Endothelial cell of hepatic sinusoid (primary cell): Measurements from ENCODE around the gene ZBTB43.
"Not testable (repeated sequence)": the region's sequence is repeated elsewhere in the genome, so short reads cannot be mapped to it uniquely, and the experiment has no call there.

ENCODE experiments used
- in situ Hi-C: cut with HindIII; loops from 2 replicates; pipeline ENCODE4 v1.10.0; 2017; ENCODE audit warnings: low sequenced_read_pairs

Gene ZBTB43

DNA sequence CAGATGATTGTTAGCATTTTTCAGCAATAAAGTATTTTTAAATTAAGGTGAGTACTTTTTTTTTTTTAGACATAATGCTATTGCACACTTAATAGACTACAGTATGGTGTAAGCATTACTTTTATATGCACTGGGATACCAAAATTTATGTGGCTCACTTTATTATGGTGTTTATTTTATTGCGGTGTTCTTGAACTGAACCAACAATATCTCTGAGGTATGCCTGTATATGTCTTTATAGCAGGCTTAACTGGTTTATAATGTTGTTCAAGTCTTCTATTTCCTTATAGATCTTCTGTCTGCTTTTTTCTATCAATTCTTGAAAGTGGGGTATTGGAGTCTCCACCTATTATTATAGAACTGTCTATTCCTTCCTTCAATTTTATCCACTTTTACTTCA, 18.0 kb downstream of the ZBTB43 start:
- in situ Hi-C loops, result no loop called here

DNA sequence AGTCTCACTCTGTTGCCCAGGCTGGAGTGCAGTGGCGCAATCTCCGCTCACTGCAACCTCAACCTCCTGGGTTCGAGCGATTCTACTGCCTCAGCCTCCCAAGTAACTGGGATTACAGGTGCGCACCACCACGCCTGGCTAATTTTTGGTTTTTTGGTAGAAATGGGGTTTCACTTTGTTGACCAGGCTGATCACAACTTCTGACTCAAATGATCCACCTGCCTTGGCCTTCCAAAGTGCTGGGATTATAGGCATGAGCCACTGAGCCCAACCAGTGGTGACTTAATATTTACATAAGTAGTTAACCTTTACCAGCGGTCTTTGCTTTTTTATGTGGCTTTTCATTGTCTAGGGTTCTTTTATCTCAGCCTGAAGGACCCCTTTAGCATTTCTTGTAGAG, 19.2 kb downstream of the ZBTB43 start:
- in situ Hi-C loops, result not testable (repeated sequence)

DNA sequence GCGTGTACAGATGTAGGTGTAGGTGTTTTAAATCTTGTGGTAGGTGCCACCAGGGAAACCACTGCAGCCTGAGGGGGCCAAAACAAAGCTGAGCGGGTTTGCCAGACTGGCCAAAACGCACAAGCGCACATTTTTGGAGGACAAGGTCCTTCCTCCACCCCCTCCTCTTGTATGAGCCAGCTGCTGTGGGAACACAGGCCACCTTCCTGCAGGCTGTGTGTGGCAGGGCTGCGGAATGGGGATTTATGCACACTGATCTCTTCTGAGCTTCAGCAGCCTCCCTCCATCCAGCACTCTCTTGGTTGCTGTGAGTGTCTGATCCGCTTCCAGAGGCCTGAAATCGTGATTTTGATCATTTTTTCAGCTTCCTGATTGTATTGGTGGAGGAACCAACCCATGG, 22.4 kb downstream of the ZBTB43 start:
- in situ Hi-C loops, result no loop called here

DNA sequence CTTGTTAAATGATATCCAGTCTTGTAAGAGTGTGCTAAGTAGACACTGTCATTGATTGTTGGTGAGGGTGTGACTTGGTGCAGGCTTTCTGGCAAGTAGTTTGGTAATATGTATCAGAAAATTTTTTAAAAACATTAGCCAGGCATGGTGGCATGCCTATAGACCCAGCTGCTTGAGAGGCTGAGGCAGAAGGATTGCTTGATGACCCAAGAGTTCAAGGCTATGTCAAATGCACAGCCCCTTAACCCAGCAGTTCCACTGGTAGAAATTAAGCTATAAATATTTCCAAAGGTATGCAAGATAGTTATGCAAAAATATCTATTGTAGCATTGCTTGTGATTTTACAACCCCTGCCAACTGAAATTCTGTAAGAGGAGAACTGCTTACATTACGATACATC, 24.2 kb downstream of the ZBTB43 start:
- in situ Hi-C loops, result no loop called here

DNA sequence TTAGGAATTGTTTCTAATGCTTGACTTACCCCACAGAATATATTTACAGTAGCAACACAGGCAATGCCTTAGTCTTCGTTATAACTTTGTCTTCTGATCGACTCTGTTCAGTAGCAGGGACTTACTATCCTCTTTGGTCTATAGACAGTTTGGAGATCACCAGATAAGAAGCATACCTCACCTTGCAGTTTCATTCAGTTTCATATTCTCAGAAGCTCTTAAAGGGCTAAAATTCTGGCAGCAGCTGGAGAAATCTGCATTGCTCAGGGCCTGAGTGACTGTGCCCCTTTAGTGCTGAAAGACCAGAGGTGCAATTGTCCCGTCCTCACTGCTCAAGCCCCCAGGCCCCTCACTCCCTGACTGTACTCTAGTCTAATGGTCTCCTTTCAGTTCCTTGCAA, 26.0 kb downstream of the ZBTB43 start:
- in situ Hi-C loops, result no loop called here

DNA sequence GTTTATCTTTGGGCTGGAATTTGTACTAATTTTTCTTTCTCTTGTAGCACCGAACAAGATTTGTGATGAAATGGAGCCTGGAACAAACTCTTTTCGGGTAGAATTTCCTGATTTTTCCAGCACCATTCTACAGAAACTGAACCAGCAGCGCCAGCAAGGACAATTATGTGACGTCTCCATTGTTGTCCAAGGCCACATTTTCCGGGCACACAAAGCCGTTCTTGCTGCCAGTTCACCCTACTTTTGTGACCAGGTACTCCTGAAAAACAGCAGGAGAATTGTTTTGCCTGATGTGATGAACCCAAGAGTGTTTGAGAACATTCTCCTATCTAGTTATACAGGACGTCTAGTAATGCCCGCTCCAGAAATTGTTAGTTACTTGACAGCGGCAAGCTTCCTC, 27.6 kb downstream of the ZBTB43 start:
- in situ Hi-C loops, result no loop called here

DNA sequence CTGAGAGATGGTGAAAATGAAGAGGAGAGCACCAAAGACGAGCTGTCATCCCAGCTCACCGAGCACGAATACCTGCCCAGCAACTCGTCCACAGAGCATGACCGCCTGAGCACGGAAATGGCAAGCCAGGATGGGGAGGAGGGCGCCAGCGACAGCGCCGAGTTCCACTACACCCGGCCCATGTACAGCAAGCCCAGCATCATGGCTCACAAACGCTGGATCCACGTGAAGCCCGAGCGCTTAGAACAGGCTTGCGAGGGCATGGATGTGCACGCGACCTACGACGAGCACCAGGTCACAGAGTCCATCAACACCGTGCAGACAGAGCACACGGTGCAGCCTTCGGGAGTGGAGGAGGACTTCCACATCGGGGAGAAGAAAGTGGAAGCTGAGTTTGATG, 28.2 kb downstream of the ZBTB43 start:
- in situ Hi-C loops, result no loop called here

DNA sequence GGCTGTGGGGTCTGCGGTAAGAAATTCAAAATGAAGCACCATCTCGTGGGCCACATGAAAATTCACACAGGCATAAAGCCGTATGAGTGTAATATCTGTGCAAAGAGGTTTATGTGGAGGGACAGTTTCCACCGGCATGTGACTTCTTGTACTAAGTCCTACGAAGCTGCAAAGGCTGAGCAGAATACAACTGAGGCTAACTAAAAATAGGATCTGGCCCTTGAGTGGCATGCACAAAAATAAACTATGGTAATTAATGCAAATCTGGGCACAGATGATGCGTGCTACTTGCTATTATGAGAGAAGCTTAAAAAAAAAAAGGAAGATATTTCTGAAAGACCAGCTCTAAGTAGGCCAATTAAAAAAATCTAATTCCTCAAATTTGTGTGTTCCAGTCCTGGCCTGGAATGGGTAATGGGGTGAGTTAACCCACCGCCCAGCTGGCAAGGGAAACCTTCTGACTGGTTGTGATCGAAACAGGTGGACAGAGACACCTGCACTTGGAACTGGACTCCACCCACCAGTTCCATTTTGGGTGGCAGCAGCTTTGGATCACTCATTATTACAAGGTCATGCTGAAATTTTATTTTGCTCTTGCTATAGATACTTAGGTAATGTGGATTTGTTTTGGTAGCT, 29.0 kb downstream of the ZBTB43 start:
- in situ Hi-C loops, result no loop called here

DNA sequence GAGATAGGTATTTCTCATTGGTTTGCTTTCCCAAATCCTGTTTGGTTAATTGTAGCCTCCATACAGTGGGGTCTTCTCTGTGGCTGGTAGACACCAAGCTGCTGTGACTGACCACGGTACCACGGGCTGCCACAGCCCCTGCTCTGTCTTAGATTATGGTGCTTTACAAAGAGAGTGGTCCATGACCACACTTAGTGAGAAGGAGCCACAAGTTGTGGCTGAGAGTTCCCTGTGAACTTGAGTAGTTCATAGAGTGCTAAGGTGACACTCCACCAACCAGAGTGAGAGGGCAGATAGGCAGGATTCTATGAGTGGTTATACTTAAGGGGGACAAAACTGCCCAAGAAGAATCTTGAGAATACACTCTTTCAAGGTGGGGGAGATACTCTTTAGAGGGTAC, 29.8 kb downstream of the ZBTB43 start:
- in situ Hi-C loops, result no loop called here

DNA sequence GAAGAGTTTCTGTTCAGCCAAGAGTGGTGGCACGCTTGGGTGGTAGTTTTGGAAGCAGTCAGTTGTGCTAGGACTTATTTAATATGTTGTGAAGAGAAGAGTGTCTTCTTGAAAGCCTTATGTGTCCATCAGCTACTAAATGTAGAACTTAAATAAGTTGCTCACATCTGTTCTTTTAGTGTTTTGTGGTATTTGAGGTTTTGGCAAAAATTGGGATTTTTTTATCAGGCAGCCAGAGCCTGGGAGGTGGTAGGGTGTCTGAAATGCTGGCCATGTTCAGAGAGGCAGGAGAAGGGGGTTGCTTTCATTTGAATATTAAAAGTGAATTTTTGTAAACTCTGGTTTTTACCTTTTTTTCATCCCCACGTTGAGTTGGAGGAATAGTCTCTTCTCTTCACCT, 31.4 kb downstream of the ZBTB43 start:
- in situ Hi-C loops, result no loop called here

DNA sequence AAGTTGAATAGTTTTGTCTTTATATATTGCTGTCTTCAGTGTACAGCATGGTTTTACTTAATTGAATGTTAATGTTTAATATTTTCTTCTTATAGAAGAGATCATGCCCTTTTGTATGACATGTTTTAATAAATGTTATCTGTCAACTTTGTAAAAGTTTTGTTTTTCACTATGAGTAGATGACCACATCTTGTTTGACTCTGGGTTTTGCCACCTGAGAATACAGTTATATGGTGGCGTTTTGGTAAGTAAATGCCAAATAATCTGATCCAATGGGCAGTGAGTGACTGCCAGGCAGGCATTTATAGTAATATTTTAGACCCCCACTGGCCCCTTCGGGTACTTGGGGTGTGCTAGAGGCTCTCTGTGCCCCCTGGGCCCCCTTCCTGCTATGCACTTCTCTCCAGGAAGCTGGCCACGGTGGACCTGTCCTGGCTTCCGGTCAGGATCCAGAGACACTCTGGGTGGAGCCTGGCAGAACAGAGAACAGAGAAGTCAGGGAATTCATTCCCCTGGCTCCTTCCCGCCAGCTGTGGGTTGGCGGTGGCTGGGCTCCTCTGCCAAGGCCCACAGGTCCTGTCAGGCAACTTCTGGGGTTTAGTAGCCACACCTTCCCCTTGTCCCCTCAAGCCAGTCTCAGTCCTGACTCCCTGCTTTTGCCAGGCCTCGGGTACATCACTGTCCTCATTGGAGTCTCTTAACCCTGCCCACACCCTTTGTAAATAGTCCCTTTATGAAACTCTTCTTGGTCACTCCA, 33.4 kb downstream of the ZBTB43 start:
- in situ Hi-C loops, result no loop called here

DNA sequence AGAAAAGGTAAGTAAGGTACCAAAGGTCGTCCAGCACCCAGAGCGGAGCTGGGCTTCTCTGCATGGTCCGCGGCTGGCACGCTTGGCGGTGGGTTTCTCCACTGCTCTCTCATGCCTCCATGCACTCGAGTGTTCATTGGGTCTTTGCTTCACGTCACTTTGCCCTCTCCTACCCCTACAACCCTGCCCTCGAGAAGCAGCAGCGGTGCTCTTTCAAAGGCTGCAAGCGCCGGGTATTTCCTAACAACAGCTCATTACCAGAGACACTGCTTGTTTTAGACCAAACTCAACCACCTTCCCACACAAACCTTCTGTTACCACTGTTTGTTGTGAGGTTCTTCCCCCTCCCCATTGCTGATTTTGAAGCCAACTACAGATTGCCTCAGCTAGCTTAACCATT, 34.1 kb downstream of the ZBTB43 start:
- in situ Hi-C loops, result no loop called here

DNA sequence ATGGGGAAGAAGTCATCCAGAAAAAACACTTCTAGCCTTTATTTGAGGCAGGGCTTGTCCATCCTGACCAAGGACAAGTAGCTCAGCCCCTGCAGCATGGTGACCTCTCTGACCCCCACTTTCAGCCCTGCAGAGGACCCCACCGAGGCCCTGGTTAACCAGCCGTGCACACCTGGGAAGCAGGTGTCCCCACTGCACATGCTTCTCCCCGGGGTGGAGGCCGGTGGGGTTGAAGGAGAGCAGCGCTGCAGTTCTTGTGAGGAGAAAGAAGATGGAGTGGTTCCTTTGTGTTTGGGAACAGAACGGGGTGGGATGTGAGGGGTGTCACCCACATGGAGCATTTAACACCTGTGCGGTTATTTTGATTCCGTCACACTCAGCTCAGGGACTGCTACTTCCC, 34.5 kb downstream of the ZBTB43 start:
- in situ Hi-C loops, result no loop called here

DNA sequence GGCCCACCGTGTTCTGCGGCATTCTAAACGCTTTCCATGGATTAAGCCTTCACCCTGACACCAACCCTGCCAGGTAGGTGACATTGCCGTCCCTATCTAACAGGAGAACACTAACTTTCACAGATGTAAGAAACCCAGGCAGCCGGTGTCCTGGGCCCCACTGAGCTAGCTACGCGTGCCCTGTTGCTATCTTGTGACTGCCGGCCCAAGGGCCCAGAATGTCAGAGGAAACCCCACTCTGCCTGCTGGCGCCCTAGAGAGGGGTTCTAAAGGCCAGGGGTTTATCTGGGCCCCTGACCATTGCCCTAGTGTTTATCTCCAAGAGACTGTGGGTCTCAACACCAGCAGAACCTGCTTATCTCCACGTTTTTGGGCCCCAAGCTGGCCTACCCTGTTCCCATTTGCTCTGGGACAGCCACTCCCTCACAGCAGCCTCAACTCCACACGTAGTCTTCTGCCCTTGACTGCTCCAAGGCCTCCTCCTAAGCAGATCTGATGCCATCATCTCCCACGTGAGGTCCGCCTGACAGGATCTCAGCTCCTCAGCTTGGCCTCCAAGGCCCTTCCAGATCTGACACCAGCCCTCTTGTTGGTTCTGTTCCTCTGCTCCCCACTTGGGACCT, 37.5 kb downstream of the ZBTB43 start:
- in situ Hi-C loops, result no loop called here

DNA sequence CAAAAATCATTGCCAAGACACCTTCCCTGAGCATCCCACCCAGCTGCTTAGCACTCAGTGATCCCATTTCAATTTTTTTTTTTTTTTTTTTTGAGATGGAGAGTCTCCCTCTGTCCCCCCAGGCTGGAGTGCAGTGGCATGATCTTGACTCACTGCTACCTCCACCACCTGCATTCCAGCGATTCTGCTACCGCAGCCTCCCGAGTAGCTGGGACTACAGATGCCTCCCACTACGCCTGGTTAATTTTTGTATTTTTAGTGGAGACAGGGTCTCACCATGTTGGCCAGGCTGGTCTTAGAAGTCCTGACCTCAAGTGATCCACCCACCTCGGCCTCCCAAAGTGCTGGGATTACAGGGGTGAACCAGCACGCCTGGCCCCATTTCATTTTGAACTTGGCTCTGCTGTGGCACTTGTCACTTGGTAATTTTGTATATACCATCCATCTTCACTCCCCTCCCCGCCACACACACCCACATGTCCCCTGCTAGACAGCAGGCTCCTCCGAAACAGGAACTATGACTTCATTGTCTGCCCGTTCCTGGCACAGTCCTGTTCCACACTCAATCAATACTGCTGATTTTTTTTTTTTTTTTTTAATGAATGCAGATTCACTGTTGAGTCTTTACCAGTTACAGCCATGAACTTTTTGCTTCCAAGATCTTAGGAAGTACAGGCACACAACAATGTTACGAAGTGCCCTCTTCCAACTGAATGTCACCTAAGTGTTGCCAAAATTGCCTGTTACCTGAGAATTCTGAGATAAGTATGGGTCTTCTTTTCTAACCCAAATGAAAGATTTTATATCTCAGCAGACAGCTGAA, 38.3 kb downstream of the ZBTB43 start:
- in situ Hi-C loops, result no loop called here

DNA sequence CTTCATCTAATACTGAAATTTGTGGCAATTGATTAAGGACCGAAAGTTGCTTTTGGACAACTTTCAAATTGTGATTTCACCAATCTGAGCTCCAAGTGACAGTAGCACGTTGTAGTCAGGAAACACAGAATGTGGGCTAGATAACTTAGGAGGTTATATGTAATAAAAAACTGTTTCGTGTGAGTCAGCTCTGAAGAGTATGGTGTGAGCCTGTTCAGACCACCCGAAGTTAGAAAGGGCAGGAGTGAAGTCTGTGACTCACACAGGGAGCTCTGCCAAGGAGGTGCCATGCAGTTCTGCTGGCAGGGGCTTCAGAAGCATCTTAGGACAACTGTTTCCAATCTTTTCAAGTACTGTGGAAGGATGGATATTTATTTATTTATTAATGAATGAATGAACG, 39.2 kb downstream of the ZBTB43 start:
- in situ Hi-C loops, result no loop called here

DNA sequence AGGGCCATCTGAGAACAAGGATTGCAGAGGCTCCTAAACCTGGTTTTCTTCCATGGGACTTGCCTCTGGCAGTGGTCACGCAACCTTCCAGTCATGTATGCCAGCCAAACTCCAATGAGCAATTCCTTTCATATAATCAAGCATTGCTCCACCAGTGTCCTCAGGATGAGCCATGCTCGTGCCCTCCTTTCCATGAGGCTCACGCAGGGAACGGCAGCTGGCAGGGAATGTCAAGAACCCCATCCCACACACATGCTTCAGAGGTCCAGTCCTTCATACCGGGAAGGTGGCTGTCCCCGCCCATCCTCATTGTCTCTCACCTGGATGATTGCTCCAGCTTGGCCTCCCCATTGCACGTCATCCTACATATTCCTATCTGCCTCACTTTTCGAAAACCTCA, 42.2 kb downstream of the ZBTB43 start:
- in situ Hi-C loops, result no loop called here

DNA sequence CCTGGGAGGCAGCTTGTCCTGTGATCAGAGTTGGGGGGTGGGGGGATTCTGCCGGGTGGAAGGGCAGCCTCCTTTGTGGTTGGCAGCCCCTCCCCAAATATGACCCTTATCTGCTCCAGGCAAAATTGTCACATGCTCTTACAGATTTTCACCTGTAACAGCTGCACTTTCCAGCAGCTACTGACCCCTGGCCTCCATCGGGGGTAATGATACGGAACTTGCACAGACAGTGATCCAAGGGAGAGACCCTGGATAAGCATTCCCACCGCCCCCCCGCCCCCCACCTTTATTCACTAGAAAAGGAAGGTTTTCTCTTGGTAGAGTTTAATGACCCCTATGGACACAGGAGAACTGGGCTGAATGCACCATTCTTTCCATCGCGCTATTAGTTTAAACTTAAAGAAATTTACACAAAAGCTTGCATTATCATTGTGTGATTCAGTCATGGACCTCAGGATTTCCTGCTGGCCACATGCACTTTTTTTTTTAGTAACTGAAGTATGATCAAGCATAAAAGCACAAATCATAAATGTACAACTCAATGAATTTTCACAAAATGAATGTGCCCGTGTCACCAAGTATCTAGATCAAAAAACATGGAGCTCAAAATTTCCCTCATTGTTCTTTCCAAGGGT, 44.9 kb downstream of the ZBTB43 start:
- in situ Hi-C loops, result no loop called here

DNA sequence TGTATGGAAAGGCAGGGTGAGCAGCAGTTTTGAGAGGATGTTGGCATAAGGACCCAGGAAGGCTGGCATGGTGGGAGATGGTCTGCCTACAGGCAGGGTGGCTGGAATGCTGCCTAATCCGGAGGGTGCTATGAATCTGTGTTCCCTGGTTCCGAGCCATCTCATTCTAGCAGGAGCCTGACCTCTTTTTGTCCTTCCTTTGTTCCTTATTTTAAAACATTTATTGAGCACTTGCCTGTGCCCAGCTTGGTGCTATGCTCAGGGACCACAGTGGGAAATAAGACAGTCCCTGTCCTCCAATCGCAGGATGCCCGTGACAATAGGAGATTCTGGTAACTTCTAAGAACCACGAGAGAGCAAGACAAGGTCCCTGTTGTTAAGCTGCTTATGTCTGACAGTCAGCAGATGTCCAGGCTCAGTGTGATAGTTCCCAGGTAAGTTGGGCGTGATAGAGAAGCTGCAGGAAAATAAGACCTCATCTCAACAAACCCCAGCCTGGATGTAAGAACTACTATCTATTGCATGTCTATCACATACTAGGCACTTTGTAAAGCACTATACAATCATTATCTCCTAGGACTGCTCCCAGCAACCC, 46.5 kb downstream of the ZBTB43 start:
- in situ Hi-C loops, result no loop called here

DNA sequence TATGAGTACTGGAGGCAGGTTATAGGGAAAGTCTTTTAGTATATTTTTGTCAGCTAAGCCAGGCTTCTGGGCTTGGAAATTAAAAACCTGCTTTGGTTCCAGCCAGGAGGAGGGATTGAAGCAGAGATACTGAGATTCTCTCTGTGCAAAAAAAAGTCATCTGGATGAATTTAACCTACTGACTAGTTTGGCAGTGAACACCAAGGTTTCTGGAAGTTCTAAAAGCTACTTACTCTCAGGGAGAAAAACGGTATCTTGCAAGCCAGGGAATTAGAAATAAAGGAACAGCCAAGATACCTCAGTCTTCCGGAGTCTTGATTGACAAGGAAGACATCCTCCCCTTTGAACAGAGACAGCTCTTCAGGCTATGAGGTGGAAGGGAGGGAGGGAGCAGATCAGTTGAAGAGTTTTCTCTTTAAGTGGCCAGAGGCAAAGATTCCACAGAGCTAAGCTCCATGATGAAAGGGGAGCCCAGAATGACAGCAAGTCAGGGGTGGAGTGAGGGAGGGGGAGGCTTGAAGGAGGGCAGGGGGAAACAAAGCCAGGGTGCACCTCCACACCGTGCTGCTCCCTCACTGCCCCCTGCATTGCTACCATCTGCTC, 47.3 kb downstream of the ZBTB43 start:
- in situ Hi-C loops, result no loop called here
